Activated T-cell treated with anti-CD3 and anti-CD28 coated beads, Interleukin-2, amount 50 U/mL, for 72 hours (primary cell): ENCODE results near the gene DNASE1. TPM values are rescaled to one million over a fixed set of nuclear protein-coding genes. Genes with fewer than 3 reads are reported as not detected.

Experiments
- ATAC-seq, 2 donors: fragments of 150-1000 bp; cut with Tn5 transposase; replicated peaks in 1 of 2; 2 replicates each; pipeline ENCODE4 v1.10.0; 2021; ENCODE audit warnings: moderate library complexity in 2 of 2, mild to moderate bottlenecking in 1 of 2
- DNase-seq, 2 donors: peaks; one replicate each; pipeline ENCODE4 v3.0.0; 2021 to 2022; ENCODE audit warnings: mixed read lengths in 1 of 2
- H3K27ac Mint-ChIP-seq: one replicate; pipeline ENCODE4 v1.8.0; 2022; ENCODE audit warnings: mild to moderate bottlenecking, moderate library complexity, mixed read lengths
- H3K27me3 Mint-ChIP-seq: one replicate; pipeline ENCODE4 v1.8.0; 2022; ENCODE audit warnings: low read depth, mixed read lengths
- H3K36me3 Mint-ChIP-seq, 2 donors: one replicate each; pipeline ENCODE4 v1.8.0; 2022; ENCODE audit warnings: mixed read lengths in 2 of 2, mild to moderate bottlenecking in 1 of 2; ENCODE audit not compliant: insufficient read depth in 2 of 2
- H3K4me1 Mint-ChIP-seq: one replicate; pipeline ENCODE4 v1.8.0; 2022; ENCODE audit warnings: low read depth, mixed read lengths
- H3K4me3 Mint-ChIP-seq, 2 donors: one replicate each; pipeline ENCODE4 v1.8.0; 2022; ENCODE audit warnings: mild to moderate bottlenecking in 2 of 2, mixed read lengths in 2 of 2, moderate library complexity in 2 of 2
- H3K9me3 Mint-ChIP-seq, 2 donors: one replicate each; pipeline ENCODE4 v1.8.0; 2022; ENCODE audit warnings: mixed read lengths in 2 of 2
- total RNA-seq, 2 donors: library from RNA; stranded (reverse); gene quantifications; one replicate each; pipeline ENCODE4 v1.2.3, GENCODE V29; 2022

The DNASE1 gene
- total RNA-seq, 2 donors from 2014 or later: 19.4 to 21.3 TPM

DNA sequence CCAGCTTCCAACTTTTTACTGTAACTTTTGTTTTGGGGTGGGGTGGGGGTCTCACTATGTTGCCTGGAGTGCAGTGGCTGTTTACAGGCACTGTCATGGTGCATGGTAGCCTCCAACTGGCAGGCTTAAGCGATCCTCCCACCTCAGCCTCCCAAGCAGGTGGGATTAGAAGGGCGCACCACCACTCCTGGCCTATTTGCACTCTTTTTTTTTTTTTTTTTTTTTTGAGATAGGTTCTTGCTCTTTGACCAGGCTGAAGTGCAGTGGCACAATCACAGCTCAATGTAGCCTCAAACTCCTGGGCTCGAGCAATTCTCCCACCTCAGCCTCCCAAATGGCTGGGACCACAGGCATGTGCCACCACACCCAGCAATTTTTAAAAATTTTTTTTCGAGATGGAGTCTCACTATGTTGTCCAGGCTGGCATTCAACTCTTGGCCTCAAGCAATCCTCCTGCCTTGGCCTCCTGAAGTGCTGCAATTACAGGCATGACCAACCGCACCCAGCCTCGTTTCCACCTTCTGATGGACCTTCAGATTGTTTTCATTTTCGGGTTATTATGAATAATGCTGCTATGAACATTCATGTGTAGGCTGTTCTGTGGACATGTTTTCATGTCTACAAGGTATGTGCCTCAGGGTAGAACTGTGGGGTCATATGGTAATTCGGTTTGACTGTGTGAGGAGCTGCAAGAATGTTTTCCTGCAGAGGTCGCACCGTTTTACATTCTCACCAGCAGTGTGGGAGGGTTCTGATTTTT is 51.9 kb downstream of the DNASE1 start:
- H3K9me3 Mint-ChIP-seq: no peaks in the 10 kb centered on the region
- H3K4me3 Mint-ChIP-seq: no peak overlapping the region
- H3K27ac Mint-ChIP-seq: no peak overlapping the region
- H3K36me3 Mint-ChIP-seq: peaks cover 0 to 10% of the 10 kb centered on the region in 2 donors
- H3K27me3 Mint-ChIP-seq: no peaks in the 10 kb centered on the region
- ATAC-seq (no peak), DNase-seq (no peak)
- no peaks in the 10 kb centered on the region for H3K4me1 Mint-ChIP-seq

Other genes starting within 250 kb of the DNASE1 start
- gene ZNF597, start 211.2 kb upstream of the DNASE1 start, total RNA-seq: 1 to 10 TPM; 3.8 to 4.5 TPM
- 10 to 100 TPM; 58.5 to 69.7 TPM for gene NAA60, start 211.0 kb upstream of the DNASE1 start, total RNA-seq
- gene C16orf90, start 159.2 kb upstream of the DNASE1 start, total RNA-seq: not detected
- 10 to 100 TPM; 16.8 to 18.2 TPM for gene CLUAP1, start 153.7 kb upstream of the DNASE1 start, total RNA-seq
- 10 to 100 TPM; 24.1 to 28.8 TPM for gene NLRC3, start 77.3 kb upstream of the DNASE1 start, total RNA-seq
- gene SLX4, start 43.1 kb upstream of the DNASE1 start, total RNA-seq: 10 to 100 TPM; 12.6 to 15.7 TPM
- gene TRAP1, start 62.8 kb downstream of the DNASE1 start, total RNA-seq: 100 to 1,000 TPM; 181 to 189 TPM
- 10 to 100 TPM; 57.1 to 63.1 TPM for gene CREBBP, start 226.0 kb downstream of the DNASE1 start, total RNA-seq